HG03575 (cell line): ENCODE results near the gene DNAJC17.

Experiments
- ATAC-seq: cut with Tn5 transposase; IDR thresholded peaks from one replicate; pipeline ENCODE4 v1.9.1; 2021; ENCODE audit not compliant: unreplicated experiment, insufficient number of reproducible peaks, low FRiP score; ENCODE audit errors: extremely low read depth

The DNAJC17 gene

DNA sequence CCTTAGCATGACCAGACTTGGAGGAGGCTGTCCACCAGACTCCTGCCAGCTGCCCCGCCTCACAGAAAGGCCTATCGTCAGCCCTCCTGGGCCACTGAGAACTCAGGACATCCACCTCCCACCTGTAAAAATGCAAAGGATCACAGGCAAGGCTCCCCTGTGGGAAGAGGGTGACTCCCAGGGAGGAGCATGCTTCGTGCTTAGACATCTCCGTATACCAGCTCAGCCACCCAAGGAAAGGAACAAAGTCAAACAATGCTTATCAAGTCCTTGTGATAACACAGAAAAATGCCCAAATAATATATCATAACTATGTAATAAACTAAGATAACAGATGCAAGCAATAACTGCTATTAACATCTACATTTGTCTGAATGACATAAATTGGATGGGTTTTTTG lies 56.4 kb downstream of the DNAJC17 start:
- no peak for ATAC-seq

DNA sequence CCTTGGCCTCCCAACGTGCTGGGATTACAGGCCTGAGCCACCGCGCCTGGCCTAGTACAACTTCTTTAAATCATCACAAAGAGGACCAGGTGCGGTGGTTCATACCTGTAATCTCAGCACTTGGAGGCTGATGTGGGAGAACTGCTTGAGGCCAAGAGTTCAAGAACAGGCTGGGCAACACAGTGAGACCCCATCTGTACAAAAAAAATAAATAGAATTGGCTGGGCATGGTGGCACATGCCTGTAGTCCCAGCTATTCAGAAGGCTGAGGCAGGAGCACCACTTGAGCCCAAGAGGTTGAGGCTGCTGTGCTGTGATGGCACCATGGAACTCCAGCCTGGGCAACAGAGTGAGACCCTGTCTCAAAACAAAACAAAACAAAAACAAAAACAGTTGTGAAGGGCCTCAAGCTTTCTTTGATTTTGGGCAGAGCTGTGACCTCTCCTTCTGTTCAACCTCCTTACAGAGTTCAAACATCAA lies 58.1 kb downstream of the DNAJC17 start:
- ATAC-seq = no peak

DNA sequence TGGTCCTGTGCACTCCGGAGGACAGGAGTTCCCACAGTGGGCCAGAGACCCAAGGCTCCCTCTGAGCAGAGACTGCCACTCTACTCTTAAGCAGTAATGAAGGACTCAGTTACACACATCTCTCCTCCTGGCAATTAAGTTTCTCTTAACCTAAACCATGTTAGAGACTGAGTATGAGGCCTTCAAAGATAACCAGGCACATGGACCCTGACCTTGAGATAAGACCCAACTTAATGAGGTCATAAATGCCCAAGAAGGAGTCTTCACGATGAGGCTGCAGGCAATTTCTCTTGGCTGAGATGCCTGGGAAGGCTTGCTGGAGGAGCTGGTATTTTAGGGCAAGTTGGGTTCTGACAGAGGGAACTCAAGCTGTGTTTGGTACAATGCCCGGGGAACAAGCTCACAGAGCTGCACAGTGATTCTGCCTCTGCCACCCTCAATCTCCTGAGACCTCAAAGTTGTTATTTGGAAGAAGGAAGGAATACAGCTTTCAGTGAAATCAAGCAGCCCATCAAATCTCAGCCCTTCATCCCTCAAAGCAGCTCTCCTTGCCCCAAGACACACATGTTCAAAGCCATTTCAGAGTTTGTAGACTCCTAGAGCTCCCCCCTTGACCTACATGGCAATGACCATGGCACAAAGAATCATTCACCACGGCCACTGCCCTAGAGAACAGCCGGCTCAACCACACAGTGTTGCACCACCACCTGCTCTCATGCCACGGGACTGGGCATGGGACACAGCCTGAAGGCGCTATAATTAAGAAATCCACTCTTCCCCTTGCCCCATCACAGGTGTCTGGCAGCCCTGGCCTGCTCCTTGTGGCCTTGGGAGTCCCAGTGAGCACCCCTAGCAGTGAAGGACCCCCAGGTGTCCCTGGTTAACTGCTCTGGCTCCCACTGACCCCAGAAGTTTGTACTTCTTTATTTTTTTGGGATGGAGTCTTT lies 59.3 kb downstream of the DNAJC17 start:
- ATAC-seq = no peak

DNA sequence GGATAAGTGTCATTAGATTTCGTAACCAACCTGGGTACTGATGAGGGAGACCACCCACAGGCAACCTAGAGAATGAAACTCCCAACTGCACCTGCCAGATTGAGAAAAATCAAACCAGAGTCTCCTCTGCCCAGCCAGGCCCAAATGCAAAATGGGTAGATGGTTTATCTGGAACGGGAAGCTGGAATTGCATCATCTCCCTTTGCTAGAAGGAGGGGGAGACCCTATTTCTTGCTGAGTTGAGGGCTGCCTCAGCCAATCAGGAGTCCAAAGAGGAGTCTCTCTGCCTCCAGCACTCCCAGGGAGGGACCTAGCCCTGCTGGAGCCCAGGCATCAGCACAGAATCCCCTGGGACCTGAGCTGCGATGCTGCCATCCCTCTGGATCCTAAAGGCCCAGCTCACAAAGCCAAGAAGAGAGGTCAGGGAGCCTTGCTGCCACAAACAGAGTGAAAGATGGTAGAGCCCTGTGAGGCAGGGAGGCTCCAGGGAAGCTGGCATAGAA lies 60.3 kb downstream of the DNAJC17 start:
- no peak for ATAC-seq

DNA sequence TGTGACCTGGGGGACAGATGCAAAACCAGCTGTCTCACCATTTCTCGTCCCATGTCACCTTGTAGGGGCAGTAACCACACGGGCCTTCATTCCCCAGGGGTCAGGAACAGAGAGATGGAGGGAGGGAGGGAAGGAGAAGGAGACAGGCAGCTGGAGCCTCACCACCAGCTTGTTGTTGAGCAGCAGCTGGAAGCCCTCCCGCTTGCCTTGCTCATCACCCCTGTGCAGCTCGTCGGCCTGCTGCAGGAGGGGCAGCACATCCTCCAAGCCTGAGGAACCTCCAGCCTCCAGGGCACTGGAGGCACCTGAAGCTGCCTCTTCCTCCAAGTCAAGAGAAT lies 62.5 kb downstream of the DNAJC17 start:
- no peak for ATAC-seq

DNA sequence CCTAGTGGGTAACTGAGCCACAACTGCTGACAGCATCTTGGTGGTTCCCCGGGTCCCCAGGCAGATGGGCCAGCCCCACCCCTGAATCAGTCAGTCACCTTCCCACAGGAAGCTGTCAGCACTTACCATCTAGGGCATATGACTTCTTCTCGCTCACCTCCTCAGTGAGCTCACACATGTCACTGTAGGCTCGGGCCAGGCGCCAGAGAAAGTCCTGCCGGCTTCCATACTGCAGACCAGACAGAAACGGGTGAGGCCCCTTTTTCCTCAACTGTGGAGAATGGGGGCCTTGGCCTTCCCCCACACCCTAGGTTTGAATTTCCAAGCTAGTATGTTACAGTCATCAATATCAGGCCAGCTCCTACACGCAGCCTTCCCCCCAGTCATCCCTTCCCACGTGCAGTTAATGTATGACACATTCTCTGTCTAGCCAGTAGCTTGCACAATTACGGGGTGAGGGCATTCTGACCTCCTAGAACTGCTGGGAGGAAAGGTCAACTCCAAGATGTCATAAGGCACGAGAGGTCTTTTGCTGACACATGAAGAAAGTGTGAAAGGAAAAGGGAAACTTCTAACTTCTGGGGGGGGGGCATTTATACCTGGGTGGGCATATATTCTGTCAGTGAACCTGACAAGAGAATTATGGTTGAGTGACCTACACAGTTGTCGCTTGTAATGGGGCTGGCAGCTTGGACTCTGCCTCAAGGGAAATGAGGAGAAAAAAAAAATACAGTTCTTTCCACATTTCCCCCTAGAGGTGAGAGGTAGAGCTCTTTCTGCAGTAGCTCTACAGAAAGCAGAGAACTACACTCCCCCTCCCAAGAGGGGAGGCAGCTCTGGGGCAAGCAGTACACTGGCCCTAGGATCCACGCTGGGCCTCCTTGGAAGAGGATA lies 63.1 kb downstream of the DNAJC17 start:
- ATAC-seq = no peak

DNA sequence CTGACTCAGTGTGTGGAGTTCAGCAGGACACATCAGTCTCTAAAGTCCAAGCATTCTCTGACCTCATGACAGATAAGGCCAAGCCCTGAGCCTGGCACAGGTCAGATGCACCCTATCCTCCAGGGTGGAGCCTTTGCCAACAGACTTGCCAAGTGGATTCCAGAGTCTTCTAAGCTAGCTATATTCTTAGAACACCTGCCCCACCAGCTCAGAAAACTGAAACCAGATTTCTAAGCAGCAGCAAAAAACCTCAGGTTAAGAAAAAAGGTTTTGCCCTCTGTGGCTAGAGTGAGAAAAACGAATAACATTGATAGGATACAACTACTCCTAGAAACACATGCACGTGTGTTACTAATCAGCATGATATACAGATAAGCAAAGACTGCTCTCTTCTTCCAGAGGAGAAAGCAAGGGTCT lies 63.8 kb downstream of the DNAJC17 start:
- ATAC-seq = no peak

DNA sequence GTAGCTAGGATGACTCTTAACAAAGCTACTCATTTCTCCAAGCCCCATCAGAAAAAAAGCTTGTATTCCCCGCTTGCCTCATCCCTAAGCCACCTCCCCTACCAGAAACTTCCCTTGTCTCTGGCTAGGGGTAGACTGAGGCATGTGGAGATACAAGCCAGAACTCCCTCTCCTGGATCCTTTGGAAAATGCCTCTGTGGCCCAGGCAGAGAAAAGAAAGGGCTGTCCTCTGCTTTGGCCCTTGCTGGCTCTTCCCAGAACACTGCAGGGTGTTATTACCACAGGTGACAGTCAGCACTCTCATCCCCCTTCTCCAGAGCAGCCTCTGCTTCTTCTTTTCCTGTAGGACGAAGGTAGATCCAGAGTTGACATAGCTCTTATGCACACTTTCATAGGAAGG lies 67.4 kb downstream of the DNAJC17 start:
- no peak for ATAC-seq

DNA sequence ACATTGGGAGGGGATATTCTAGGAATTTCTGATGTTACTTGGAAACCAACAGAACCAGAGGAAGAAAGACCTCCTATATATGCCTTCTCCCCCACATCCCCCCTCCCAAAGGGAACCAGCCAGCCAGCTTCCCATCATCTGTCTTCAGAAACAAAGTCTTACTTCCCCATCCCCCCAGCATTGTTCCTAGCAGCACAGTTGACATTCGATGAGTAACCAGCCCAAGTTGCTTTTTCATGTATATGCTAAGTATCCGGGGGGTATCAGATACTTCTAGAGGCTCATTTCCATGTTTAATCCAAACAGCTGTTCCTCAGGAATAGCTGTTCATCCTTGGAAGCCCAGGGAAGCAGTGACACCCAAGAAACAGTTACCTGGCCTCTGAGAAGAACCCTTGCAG lies 68.2 kb downstream of the DNAJC17 start:
- ATAC-seq = no peak

DNA sequence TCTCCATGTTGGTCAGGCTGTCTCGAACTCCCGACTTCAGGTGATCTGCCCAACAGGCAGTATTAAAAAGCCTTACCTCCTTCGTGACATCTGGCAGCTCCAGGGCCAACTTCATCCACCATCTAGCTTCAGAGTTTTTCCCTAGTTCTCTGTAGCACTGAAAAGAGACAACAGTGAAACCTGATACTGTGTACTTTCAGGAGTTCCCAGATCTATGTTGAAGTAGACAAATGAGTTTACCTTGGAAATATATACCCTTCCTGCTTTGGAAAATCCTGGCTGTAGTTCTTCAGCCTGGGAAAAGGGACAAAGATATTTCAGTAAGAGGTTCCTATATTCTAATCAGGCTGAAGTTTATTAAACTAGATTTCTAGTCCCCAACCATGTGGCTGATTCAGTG lies 70.2 kb downstream of the DNAJC17 start:
- ATAC-seq = no peak

DNA sequence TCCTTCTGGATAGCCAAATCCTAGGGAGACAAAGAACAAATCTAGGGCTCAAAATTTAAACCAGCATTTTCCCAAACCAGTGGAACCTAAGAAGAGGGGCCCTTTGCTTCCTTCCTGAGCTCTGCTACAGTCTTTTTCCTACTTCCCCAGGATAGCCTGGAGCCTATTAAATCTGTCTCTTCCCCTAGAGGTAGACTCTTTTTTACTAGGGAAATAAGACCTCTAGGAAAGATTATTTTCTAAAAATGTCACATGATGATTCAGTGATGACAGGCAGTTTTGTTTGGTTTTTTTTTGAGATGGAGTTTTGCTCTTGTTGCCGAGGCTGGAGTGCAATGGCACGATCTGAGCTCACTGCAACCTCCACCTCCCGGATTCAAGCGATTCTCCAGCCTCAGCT lies 70.7 kb downstream of the DNAJC17 start:
- no peak for ATAC-seq

DNA sequence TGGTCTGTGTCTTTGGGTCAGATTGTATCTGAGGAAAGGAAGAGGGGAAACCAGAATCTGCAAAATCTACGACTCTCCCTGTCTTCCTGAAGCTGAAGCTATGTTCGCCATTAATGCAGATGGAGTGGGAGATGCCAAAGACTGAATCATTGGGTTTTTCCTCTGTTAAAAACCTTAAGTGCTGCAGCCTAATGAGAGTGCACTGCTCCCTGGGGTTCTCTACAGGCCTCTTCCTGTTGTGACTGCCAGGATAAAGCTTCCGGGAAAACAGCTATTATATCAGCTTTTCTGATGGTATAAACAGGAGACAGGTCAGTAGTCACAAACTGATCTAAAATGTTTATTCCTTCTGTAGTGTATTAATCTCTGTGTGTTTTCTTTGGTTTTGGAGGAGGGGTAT lies 76.2 kb downstream of the DNAJC17 start:
- ATAC-seq = no peak

DNA sequence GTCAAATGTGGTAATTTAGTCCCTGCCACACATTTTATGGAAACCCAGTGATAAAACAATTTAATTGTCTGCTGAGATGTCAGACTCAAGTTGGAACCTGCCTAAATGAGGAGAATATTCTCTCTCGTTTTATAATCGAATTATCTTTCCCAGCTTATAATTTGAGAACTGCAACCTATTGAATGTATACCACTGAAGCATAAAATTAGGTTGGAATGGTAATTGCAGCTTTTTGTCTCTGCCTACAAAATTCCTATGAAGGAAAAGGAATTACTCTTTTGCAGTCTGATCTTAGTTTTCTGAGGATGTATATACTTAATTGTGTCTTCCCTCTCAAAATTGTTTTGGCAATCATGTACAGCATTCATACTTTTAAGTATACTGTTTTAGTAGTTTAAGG lies 83.4 kb downstream of the DNAJC17 start:
- ATAC-seq = no peak

DNA sequence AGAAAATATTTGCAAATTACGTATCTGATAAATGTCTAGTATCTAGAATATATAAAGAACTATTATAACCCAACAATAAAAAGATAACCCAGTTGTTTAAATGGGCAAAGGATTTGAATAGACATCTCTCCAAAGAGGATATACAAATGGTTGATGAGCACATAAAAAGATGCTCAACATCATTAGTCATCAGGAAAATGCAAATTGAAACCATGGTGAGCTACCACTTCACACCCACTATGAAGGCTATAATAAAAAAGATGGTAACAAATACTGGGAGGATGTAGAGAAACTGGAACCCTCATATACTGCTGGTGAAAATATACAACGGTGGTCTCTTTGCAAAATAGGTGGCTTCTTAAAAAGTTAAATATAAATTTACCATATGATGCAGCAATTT lies 84.3 kb downstream of the DNAJC17 start:
- no peak for ATAC-seq

DNA sequence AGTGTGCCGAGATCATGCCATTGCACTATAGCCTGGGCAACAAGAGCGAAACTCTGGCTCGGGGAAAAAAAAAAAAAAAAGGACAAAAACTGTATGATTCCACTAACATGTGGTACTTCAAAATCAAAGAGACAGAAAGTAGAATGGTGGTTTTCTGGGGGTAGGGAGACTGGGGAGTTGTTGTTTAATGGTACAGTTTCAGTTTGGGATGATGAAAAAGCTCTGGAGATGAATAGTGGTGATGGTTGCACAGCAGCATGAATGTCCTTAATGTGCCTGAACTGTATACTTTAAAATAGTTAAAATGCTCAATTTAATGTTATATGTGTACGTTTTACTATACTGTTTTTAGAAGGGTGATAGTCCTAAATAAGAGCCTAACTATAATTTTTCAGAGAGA lies 84.9 kb downstream of the DNAJC17 start:
- no peak for ATAC-seq

DNA sequence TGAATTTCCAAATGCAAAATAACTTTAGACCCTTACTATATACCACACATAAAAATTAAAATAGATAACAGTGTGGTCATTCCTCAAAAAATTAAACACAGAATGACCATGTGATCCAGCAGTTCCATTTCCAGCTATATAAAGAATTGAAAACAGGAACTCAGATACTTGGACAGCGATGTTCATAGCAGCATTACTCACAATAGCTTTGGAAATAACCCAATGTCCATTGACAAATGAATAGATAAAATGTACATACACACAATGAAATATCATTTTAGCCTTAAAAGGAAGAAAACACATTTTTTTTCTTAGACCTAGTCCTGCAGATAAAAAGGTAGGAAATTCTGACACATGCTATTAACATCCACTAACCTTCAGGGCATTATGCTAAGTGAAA lies 85.6 kb downstream of the DNAJC17 start:
- ATAC-seq = no peak

DNA sequence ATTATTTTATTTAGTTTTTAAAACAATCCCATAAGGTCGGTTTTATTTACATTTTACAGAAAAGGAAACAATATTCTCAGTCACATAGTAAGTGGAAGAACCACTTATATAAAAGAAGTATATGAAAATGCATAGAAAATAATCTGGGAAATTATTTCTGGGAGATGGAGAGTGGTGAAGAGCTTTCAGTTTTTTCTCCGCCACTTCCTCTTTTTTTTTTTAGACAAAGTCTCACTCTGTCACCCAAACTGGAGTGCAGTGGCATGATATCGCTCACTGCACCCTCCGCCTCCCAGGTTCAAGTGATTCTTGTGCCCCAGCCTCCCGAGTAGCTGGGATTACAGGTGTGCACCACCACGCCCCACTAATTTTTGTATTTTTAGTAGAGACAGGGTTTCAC lies 91.1 kb downstream of the DNAJC17 start:
- no peak for ATAC-seq
